ENCODE results near the gene RTN4RL1. TPM values are rescaled to one million over a fixed set of nuclear protein-coding genes. Genes with fewer than 3 reads are reported as not detected.

Gene RTN4RL1
- total and polyA plus RNA-seq, 2 of the 13 experiments (the other 11 are each of a cell fraction or from before 2014, with no cell fraction given): 0.01 TPM; not detected in 1

DNA sequence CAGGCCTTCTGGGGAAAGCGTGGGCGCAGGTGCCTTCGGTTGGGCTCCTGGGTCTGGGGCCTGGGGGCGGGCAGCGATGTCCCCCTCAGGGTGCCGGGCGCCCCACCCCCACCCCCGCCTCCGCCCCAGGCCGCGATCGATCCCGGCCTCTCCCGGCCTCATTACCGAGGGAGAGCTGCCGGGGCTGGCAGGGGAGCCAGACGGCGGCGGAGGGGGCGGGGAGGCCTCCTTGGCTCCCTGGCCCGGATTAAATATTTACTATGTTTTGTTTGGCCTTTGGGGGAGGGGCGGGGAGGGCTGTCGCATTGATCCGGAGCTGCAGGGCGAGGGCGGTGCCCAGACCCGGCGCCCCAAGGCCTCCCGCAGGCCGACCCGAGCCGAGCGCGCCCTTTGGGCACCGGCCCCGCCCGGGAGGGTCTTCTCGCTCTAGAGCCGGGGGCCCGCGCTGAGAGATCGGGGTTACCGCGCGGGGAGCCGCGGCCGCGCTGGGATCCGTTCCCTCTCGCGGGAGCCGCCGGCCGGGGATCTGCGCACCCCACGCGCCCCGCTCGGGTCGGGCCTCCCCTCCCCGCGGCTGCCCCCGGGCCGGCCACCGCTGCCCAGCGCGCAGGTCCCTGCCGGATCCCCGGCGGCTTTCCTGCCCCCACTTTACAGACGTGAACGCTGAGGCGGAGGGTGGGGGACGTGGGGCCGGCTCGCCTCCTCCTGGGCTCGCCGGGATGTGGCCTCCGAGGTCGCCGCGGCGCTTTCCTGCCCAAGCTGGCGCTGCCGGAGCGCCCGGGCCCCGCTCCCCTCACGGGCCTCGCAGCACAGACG is 27.0 kb downstream of the RTN4RL1 start (continued):
- TF ChIP-seq, protein P1, sequence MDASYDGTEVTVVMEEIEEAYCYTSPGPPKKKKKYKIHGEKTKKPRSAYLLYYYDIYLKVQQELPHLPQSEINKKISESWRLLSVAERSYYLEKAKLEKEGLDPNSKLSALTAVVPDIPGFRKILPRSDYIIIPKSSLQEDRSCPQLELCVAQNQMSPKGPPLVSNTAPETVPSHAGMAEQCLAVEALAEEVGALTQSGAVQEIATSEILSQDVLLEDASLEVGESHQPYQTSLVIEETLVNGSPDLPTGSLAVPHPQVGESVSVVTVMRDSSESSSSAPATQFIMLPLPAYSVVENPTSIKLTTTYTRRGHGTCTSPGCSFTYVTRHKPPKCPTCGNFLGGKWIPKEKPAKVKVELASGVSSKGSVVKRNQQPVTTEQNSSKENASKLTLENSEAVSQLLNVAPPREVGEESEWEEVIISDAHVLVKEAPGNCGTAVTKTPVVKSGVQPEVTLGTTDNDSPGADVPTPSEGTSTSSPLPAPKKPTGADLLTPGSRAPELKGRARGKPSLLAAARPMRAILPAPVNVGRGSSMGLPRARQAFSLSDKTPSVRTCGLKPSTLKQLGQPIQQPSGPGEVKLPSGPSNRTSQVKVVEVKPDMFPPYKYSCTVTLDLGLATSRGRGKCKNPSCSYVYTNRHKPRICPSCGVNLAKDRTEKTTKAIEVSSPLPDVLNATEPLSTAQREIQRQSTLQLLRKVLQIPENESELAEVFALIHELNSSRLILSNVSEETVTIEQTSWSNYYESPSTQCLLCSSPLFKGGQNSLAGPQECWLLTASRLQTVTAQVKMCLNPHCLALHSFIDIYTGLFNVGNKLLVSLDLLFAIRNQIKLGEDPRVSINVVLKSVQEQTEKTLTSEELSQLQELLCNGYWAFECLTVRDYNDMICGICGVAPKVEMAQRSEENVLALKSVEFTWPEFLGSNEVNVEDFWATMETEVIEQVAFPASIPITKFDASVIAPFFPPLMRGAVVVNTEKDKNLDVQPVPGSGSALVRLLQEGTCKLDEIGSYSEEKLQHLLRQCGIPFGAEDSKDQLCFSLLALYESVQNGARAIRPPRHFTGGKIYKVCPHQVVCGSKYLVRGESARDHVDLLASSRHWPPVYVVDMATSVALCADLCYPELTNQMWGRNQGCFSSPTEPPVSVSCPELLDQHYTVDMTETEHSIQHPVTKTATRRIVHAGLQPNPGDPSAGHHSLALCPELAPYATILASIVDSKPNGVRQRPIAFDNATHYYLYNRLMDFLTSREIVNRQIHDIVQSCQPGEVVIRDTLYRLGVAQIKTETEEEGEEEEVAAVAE (CRISPR knock-in tag; IDR thresholded peaks at IDR 0.05; ENCODE audit: borderline replicate concordance): no peak
- TF ChIP-seq PHF20 (CRISPR knock-in tag; IDR thresholded peaks at IDR 0.05) (no peak; the same call in 1 of the 2 replicates), ZSCAN20 (CRISPR knock-in tag; IDR thresholded peaks at IDR 0.05; ENCODE audit: borderline replicate concordance) (no peak), ZNF430 (CRISPR knock-in tag; IDR thresholded peaks at IDR 0.05) (no peak; the same call in 1 of the 2 replicates), ZMAT3 (CRISPR knock-in tag; conservative IDR thresholded peaks at IDR 0.05) (no peak), CBX1 (IDR thresholded peaks at IDR 0.05; ENCODE audit: low read depth) (no peak), CHD4 (IDR thresholded peaks at IDR 0.05; ENCODE audit: borderline replicate concordance, low read length) (no peak), ZNF446 (CRISPR knock-in tag; IDR thresholded peaks at IDR 0.05) (no peak), ZNF614 (CRISPR knock-in tag; IDR thresholded peaks at IDR 0.05; ENCODE audit: borderline replicate concordance) (no peak), ZNF747 (CRISPR knock-in tag; IDR thresholded peaks at IDR 0.05; ENCODE audit: borderline replicate concordance) (no peak), ZNF850 (CRISPR knock-in tag; conservative IDR thresholded peaks at IDR 0.05) (no peak), ZNF878 (CRISPR knock-in tag; IDR thresholded peaks at IDR 0.05) (no peak), TAF15 (IDR thresholded peaks at IDR 0.05; ENCODE audit: low read depth, low read length, poor library complexity, severe bottlenecking) (no peak)
- TF ChIP-seq, protein P2, sequence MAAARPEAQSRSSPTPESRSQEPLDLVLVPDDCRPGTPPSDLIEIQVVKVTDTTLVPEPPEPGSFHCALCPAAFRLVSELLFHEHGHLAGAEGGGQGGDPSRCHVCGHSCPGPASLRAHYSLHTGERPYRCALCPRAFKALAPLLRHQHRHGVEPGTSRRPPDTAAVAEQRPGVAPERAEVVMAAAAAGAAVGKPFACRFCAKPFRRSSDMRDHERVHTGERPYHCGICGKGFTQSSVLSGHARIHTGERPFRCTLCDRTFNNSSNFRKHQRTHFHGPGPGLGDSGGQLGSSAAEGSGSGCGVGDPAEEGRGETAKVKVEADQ (CRISPR knock-in tag; IDR thresholded peaks at IDR 0.05; ENCODE audit: borderline replicate concordance): no peak
- TF ChIP-seq, protein P3, sequence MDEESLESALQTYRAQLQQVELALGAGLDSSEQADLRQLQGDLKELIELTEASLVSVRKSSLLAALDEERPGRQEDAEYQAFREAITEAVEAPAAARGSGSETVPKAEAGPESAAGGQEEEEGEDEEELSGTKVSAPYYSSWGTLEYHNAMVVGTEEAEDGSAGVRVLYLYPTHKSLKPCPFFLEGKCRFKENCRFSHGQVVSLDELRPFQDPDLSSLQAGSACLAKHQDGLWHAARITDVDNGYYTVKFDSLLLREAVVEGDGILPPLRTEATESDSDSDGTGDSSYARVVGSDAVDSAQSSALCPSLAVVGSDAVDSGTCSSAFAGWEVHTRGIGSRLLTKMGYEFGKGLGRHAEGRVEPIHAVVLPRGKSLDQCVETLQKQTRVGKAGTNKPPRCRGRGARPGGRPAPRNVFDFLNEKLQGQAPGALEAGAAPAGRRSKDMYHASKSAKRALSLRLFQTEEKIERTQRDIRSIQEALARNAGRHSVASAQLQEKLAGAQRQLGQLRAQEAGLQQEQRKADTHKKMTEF (CRISPR knock-in tag; IDR thresholded peaks at IDR 0.05): peak; percentile 59; the same call in 1 of the 2 replicates
- TF ChIP-seq, protein P4, sequence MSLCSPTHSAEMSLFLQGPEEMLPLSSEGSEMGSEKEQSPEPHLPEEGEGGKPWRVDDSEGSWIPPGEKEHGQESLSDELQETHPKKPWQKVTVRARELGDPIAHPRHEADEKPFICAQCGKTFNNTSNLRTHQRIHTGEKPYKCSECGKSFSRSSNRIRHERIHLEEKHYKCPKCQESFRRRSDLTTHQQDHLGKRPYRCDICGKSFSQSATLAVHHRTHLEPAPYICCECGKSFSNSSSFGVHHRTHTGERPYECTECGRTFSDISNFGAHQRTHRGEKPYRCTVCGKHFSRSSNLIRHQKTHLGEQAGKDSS (CRISPR knock-in tag; IDR thresholded peaks at IDR 0.05; ENCODE audit: borderline replicate concordance, low read depth): no peak
- TF ChIP-seq, protein P5, sequence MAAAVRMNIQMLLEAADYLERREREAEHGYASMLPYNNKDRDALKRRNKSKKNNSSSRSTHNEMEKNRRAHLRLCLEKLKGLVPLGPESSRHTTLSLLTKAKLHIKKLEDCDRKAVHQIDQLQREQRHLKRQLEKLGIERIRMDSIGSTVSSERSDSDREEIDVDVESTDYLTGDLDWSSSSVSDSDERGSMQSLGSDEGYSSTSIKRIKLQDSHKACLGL (CRISPR knock-in tag; IDR thresholded peaks at IDR 0.05): no peak
- TF ChIP-seq, protein P6, sequence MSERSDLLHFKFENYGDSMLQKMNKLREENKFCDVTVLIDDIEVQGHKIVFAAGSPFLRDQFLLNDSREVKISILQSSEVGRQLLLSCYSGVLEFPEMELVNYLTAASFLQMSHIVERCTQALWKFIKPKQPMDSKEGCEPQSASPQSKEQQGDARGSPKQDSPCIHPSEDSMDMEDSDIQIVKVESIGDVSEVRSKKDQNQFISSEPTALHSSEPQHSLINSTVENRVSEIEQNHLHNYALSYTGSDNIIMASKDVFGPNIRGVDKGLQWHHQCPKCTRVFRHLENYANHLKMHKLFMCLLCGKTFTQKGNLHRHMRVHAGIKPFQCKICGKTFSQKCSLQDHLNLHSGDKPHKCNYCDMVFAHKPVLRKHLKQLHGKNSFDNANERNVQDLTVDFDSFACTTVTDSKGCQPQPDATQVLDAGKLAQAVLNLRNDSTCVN (CRISPR knock-in tag; IDR thresholded peaks at IDR 0.05; ENCODE audit: borderline replicate concordance): no peak

Measured in HepG2 (cell line).